Nephron progenitor cell (in vitro differentiated cells): ENCODE results near the gene BCL11B.

Experiments used
- DNase-seq: peaks from one replicate; pipeline ENCODE4 v3.0.0; 2021
- H3K27ac Mint-ChIP-seq: 2 replicates; pipeline ENCODE4 v1.8.0; 2021; ENCODE audit warnings: mild to moderate bottlenecking, moderate library complexity, mixed read lengths
- H3K27me3 Mint-ChIP-seq: 2 replicates; pipeline ENCODE4 v1.8.0; 2021; ENCODE audit warnings: mild to moderate bottlenecking, low read depth, mixed read lengths; ENCODE audit not compliant: poor library complexity
- H3K36me3 Mint-ChIP-seq: 2 replicates; pipeline ENCODE4 v1.8.0; 2021; ENCODE audit warnings: low read depth, mixed read lengths
- H3K4me1 Mint-ChIP-seq: 2 replicates; pipeline ENCODE4 v1.8.0; 2021; ENCODE audit warnings: mixed read lengths
- H3K4me3 Mint-ChIP-seq: 2 replicates; pipeline ENCODE4 v1.8.0; 2021; ENCODE audit warnings: mild to moderate bottlenecking, moderate library complexity, mixed read lengths
- H3K9me3 Mint-ChIP-seq: 2 replicates; pipeline ENCODE4 v1.8.0; 2021; ENCODE audit warnings: mild to moderate bottlenecking, moderate library complexity, mixed read lengths
- TF ChIP-seq, protein P1 (sequence below): fragments of 200-600 bp; sonication (generic); IDR thresholded peaks from 2 replicates; pipeline ENCODE4 v1.5.0; 2021; ENCODE audit warnings: antibody characterized with exemption

BCL11B gene

DNA sequence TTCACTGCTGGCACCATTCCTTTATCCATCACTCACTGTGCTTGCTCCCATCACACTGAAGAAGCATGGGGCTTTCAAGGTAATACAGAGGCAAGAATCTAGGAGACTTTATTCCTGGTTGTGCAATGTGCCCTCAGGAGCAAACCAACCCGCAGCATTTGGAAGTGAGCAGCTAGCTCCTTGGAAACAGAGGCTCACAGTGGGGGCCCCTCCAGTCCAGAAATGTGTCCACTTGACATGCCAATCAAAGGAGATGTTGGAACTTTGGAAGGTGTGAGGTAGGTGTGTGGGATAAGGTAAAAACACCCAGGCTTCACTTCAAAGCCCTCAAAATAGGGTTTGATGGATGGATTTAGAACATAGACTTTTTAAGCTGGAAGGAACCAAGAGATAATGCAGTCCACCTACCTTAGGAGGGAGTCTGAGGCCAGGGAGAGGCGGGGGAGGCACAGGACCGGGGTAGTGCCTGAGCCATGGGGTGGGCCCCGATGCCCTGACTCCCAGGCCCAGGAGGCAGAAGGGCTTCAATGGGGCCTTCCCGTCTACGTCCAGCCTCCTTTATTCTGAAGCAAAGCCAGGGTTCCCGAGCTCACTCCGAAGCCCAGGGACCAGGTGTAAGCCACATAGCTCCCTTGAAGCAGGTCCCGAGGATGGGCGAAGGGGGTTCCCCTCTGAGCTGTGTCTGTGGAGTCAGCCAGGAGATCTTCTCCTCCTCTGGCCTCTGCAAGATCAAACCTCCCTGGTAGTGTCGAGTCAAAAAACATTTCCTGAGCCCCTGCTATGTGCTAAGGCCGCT lies 17.6 kb upstream of the BCL11B start:
- H3K4me3 Mint-ChIP-seq, result no peak overlapping the region
- H3K27ac Mint-ChIP-seq, result no peak overlapping the region
- H3K4me1 Mint-ChIP-seq, result peaks cover 17% of the 10 kb centered on the region
- no peak for DNase-seq
- no peaks in the 10 kb centered on the region for H3K9me3 Mint-ChIP-seq
- peaks cover 18% of the 10 kb centered on the region for H3K27me3 Mint-ChIP-seq
- no peaks in the 10 kb centered on the region for H3K36me3 Mint-ChIP-seq
- TF ChIP-seq, protein P1, sequence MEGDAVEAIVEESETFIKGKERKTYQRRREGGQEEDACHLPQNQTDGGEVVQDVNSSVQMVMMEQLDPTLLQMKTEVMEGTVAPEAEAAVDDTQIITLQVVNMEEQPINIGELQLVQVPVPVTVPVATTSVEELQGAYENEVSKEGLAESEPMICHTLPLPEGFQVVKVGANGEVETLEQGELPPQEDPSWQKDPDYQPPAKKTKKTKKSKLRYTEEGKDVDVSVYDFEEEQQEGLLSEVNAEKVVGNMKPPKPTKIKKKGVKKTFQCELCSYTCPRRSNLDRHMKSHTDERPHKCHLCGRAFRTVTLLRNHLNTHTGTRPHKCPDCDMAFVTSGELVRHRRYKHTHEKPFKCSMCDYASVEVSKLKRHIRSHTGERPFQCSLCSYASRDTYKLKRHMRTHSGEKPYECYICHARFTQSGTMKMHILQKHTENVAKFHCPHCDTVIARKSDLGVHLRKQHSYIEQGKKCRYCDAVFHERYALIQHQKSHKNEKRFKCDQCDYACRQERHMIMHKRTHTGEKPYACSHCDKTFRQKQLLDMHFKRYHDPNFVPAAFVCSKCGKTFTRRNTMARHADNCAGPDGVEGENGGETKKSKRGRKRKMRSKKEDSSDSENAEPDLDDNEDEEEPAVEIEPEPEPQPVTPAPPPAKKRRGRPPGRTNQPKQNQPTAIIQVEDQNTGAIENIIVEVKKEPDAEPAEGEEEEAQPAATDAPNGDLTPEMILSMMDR, result no peak

DNA sequence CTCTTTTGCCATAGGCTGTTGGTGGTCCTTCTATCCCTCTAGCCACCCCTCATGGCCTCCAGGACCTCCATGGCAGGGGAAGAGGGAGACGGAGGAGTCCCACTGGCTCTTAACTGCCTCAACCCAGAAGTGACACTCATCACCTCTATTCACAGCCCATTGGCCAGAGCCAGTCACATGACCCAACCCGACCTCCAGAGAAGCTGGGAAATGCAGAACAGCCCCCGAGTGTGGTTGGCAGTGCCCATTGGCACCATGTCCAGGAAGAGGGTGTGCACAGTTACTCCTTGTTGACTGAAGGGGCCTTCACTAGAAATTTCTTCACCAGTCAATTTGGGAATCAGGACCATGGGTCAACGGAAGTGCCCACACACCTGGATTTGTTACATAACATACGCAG lies 17.0 kb upstream of the BCL11B start:
- Mint-ChIP-seq H3K4me3 (no peak overlapping the region), H3K36me3 (no peaks in the 10 kb centered on the region), H3K9me3 (no peaks in the 10 kb centered on the region), H3K4me1 (peaks cover 22% of the 10 kb centered on the region), H3K27ac (no peak overlapping the region), H3K27me3 (peaks cover 25% of the 10 kb centered on the region)
- DNase-seq, result no peak
- TF ChIP-seq, protein P1, result no peak

DNA sequence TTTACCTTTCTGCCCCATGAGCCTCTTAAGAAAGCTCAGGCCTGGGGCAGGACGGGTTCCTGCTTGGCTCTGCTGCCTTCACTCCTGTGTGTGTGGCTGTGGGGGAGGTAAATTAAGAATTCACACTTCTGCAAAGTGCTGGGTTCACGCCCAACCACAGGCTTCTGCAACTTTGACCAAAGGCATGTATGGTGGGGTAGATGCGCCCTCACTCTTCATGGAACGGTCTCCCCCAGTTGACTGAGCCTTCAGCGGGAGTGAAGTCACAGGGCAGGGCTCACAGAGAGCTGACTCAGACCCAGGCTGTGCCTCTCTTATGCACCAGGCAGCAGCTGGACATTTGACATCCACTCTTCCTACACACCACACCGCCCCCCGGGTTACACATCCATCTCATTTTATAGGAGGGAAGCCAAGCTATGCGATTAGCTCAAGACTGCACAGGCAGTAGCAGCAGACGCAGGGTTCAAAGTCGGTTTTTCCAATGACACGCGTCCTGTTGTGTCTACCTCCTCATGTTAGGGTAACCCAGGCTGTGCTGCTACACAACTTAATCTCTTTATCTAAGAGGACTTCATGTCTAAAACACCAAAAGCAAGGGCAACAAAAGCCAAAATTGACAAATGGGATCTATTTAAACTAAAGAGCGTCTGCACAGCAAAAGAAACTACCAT lies 15.4 kb upstream of the BCL11B start:
- Mint-ChIP-seq H3K4me3 (no peak overlapping the region), H3K9me3 (no peaks in the 10 kb centered on the region), H3K36me3 (no peaks in the 10 kb centered on the region), H3K4me1 (peaks cover 22% of the 10 kb centered on the region), H3K27ac (no peak overlapping the region), H3K27me3 (peaks cover 36% of the 10 kb centered on the region)
- DNase-seq, result no peak
- TF ChIP-seq, protein P1, result no peak

DNA sequence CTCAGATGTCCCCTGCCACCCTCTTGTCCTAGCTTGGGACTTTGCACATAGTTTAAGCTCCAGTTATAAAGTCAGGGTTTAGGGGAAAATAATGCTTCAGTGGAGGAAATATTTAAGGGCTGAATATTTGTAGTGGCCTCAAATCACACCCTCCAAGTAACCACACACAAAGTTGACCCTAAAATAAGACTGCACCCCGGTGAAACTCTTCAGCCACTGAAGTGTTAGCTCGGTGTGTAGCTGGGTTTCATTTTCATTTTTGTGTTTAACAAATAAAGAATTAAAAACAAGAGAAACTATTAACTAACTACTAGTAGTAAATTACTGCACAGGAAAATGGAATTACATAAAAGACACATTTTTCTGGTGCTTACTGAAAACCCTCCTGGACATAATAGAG lies 14.8 kb upstream of the BCL11B start:
- no peak for DNase-seq
- TF ChIP-seq, protein P1, result no peak
- Mint-ChIP-seq H3K4me3 (no peak overlapping the region), H3K4me1 (peaks cover 22% of the 10 kb centered on the region), H3K27me3 (peaks cover 37% of the 10 kb centered on the region), H3K36me3 (no peaks in the 10 kb centered on the region), H3K9me3 (no peaks in the 10 kb centered on the region), H3K27ac (no peak overlapping the region)

DNA sequence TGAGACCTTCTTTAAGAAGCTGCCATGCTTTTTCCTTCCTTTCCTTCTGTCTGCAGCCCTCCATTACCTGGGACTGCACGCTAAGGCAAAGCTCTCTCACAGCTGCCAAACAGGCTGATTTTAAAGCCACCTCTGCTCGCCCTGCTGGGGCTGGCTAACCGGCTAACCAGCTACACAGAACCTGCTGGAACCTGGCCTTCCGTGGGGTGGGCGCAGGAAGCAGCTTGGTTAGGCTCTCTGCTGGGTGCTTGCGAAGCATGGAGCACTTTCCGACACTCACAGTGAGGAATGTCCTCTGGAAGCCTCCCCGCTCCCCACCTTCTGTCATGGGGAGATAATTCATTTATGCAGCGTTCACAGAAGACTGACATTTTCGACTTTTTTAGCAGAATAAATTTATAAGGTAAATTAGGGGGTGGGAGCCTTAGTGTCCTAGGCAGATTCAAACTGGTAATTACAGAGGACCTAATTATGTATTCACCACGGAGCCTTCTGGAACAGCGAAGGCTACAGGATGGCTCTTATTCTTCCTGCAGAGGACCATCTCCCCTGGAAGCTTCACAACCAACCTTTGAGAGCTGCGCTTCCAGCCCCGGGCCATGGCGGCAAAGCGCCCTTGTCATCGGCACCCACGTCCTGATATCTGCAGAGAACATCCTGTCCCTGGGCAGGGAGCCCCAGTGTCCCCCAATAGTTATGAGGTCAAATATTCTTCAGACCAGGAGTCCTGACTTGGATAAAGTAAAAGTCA lies 12.4 kb upstream of the BCL11B start:
- Mint-ChIP-seq H3K4me1 (peaks cover 37% of the 10 kb centered on the region), H3K4me3 (no peak overlapping the region), H3K27ac (no peak overlapping the region), H3K36me3 (no peaks in the 10 kb centered on the region), H3K9me3 (no peaks in the 10 kb centered on the region), H3K27me3 (peaks cover 39% of the 10 kb centered on the region)
- TF ChIP-seq, protein P1, result no peak
- DNase-seq, result no peak
